Panc1 (cell line): ENCODE measurements around the gene MORN1. TPM values are rescaled to one million over a fixed set of nuclear protein-coding genes. Genes with fewer than 3 reads are reported as not detected.

Experiments used
- ATAC-seq: fragments of 200-7000 bp; cut with Tn5 transposase; 2 replicates; pipeline ENCODE4 v1.9.1; 2020; ENCODE audit warnings: mild to moderate bottlenecking, moderate library complexity
- BruUV-seq: library from RNA; stranded (reverse); fragments of 400-500 nt; replicated peaks from 2 replicates; lab custom pipeline; 2021; lab: Mats Ljungman, UMichigan
- CTCF ChIA-PET: fragments of 300-600 bp; sonication (Branson Sonifier 250); formaldehyde crosslinking; loops from one replicate; lab custom pipeline; 2022; ENCODE audit warnings: antibody characterized with exemption; lab: Charles Lee
- POLR2A ChIA-PET: fragments of 300-600 bp; sonication (Branson Sonifier 250); formaldehyde crosslinking; loops from one replicate; lab custom pipeline; 2022; ENCODE audit warnings: antibody characterized with exemption; lab: Charles Lee
- DNase-seq: peaks from one replicate; pipeline ENCODE4 v3.0.0-alpha.2; 2010; ENCODE audit warnings: low read depth, low spot score
- H3K27ac ChIP-seq: 2 replicates; pipeline ENCODE4 v1.5.1; 2011; ENCODE audit warnings: mild to moderate bottlenecking, low read length, inconsistent platforms
- H3K27me3 ChIP-seq: fragments of 200-500 bp; sonication (Bioruptor generic); 2 replicates; pipeline ENCODE4 v1.6.0; 2014; ENCODE audit warnings: low read length, inconsistent platforms; ENCODE audit not compliant: control insufficient read depth, insufficient read depth
- H3K36me3 ChIP-seq: fragments of 200-500 bp; sonication (Bioruptor generic); 2 replicates; pipeline ENCODE4 v1.5.1; 2014; ENCODE audit warnings: inconsistent platforms, mild to moderate bottlenecking, low read length, moderate library complexity; ENCODE audit not compliant: control insufficient read depth, insufficient read depth
- H3K4me1 ChIP-seq: 2 replicates; pipeline ENCODE4 v1.5.1; 2011; ENCODE audit warnings: inconsistent platforms, mild to moderate bottlenecking, low read length, moderate library complexity; ENCODE audit not compliant: control insufficient read depth, insufficient read depth
- H3K4me3 ChIP-seq, 2 experiments: 2 replicates each; pipeline ENCODE4 v1.5.1; 2011 to 2012; ENCODE audit warnings: low read depth in 2 of 2, low read length in 2 of 2, mild to moderate bottlenecking in 2 of 2, inconsistent platforms in 1 of 2, moderate library complexity in 1 of 2
- H3K9me3 ChIP-seq: fragments of 200-500 bp; sonication (Bioruptor generic); 2 replicates; pipeline ENCODE4 v1.5.1; 2014; ENCODE audit warnings: low read depth, mild to moderate bottlenecking, inconsistent platforms, low read length, moderate library complexity; ENCODE audit not compliant: control insufficient read depth, insufficient read depth
- POLR2AphosphoS5 ChIP-seq: IDR thresholded peaks from 2 replicates; pipeline ENCODE4 v1.6.1; 2012; ENCODE audit warnings: mild to moderate bottlenecking, low read depth, low read length, moderate library complexity
- SIN3A ChIP-seq: IDR thresholded peaks from 2 replicates; pipeline ENCODE4 v1.6.1; 2012; ENCODE audit warnings: low read depth, mild to moderate bottlenecking, low read length, moderate library complexity, borderline replicate concordance; ENCODE audit not compliant: insufficient read depth
- TCF7L2 ChIP-seq: IDR thresholded peaks from 2 replicates; pipeline ENCODE4 v1.6.1; 2011; ENCODE audit warnings: mild to moderate bottlenecking, low read depth, low read length, inconsistent platforms
- in situ Hi-C: cut with HindIII; loops from 2 replicates; pipeline ENCODE4 v1.10.0; 2016; ENCODE audit warnings: low sequenced_read_pairs, low pct_unique_long_range_greater_than_20kb
- intact Hi-C: fragments of 100-400 bp; cut with micrococcal nuclease; formaldehyde crosslinking; loops from one replicate; pipeline ENCODE4 v1.10.0; 2022; ENCODE audit not compliant: unreplicated experiment
- total RNA-seq: library from RNA; stranded (reverse); gene quantifications from one replicate; pipeline ENCODE4 v1.2.1, GENCODE V29; 2021; ENCODE audit not compliant: unreplicated experiment
- TF ChIP-seq, protein P1 (sequence below): fragments of 450-650 bp; IDR thresholded peaks from 2 replicates; pipeline ENCODE4 v1.5.1; 2017; ENCODE audit warnings: mild to moderate bottlenecking
- TF ChIP-seq, protein P2 (sequence below), 2 experiments: IDR thresholded peaks; 2 replicates each; pipeline ENCODE4 v1.6.1; 2011 to 2012; ENCODE audit warnings: low read depth in 2 of 2, control low read depth in 1 of 2, low read length in 1 of 2, mild to moderate bottlenecking in 1 of 2, moderate library complexity in 1 of 2; ENCODE audit not compliant: insufficient read depth in 1 of 2

The MORN1 gene
- total RNA-seq, 1 experiment from 2014 or later: 21.3 TPM

DNA sequence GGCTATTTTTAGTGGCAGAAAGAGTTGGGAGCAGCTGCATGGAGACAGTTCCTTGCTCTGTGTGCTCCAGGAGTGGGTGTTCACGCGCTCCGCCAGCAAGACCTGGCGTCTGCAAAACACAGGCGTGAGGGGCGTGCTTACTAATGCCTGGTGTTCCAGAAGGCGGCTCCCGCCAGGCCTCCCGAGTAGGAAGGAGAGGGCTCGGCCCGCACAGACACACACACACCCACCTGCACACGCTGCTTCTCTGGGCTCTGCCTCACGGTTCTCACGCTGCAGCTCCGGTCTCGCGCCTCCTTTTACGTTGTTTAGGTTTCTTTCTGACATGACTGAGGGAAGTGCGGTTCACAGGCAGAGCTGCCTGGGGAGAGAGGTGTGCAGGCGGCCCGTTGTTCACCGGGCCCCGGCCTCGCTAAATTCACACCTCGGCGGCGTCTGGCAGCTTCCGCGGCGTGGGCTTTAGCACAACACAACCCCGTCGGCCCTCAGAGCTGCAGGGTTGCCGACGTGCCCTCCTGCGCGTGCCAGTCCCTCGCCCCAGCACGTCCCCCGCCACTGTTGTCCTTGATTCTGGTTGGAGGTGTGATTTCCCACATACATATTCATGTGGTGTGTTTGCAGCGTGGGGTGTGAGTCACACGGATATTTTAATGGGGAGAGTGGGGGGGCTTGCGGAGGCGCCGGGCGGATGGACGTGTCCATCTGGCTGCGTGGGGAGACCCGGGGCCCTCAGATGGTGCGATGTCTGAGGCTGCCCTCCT is 86.3 kb downstream of the MORN1 start:
- no TSS peak for BruUV-seq
- TF ChIP-seq, protein P1, sequence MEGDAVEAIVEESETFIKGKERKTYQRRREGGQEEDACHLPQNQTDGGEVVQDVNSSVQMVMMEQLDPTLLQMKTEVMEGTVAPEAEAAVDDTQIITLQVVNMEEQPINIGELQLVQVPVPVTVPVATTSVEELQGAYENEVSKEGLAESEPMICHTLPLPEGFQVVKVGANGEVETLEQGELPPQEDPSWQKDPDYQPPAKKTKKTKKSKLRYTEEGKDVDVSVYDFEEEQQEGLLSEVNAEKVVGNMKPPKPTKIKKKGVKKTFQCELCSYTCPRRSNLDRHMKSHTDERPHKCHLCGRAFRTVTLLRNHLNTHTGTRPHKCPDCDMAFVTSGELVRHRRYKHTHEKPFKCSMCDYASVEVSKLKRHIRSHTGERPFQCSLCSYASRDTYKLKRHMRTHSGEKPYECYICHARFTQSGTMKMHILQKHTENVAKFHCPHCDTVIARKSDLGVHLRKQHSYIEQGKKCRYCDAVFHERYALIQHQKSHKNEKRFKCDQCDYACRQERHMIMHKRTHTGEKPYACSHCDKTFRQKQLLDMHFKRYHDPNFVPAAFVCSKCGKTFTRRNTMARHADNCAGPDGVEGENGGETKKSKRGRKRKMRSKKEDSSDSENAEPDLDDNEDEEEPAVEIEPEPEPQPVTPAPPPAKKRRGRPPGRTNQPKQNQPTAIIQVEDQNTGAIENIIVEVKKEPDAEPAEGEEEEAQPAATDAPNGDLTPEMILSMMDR: no peak
- TF ChIP-seq POLR2AphosphoS5 (no peak), SIN3A (no peak), TCF7L2 (no peak)
- TF ChIP-seq, protein P2, sequence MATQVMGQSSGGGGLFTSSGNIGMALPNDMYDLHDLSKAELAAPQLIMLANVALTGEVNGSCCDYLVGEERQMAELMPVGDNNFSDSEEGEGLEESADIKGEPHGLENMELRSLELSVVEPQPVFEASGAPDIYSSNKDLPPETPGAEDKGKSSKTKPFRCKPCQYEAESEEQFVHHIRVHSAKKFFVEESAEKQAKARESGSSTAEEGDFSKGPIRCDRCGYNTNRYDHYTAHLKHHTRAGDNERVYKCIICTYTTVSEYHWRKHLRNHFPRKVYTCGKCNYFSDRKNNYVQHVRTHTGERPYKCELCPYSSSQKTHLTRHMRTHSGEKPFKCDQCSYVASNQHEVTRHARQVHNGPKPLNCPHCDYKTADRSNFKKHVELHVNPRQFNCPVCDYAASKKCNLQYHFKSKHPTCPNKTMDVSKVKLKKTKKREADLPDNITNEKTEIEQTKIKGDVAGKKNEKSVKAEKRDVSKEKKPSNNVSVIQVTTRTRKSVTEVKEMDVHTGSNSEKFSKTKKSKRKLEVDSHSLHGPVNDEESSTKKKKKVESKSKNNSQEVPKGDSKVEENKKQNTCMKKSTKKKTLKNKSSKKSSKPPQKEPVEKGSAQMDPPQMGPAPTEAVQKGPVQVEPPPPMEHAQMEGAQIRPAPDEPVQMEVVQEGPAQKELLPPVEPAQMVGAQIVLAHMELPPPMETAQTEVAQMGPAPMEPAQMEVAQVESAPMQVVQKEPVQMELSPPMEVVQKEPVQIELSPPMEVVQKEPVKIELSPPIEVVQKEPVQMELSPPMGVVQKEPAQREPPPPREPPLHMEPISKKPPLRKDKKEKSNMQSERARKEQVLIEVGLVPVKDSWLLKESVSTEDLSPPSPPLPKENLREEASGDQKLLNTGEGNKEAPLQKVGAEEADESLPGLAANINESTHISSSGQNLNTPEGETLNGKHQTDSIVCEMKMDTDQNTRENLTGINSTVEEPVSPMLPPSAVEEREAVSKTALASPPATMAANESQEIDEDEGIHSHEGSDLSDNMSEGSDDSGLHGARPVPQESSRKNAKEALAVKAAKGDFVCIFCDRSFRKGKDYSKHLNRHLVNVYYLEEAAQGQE (IDR thresholded peaks at IDR 0.05; ENCODE audit: insufficient read depth in 1 of 2, low read depth in 2 of 2, low read length in 1 of 2): no peak
- Histone ChIP-seq H3K27me3 (no peaks in the 10 kb centered on the region), H3K27ac (no peak overlapping the region), H3K4me3 (no peak overlapping the region), H3K4me1 (peaks cover 7% of the 10 kb centered on the region), H3K36me3 (no peaks in the 10 kb centered on the region; the same call in none of the 2 replicates), H3K9me3 (no peaks in the 10 kb centered on the region)
- intact Hi-C loops: no loop called here
- ChIA-PET POLR2A (no interaction called here), CTCF (no interaction called here)
- no peak for ATAC-seq
- DNase-seq: no peak
- in situ Hi-C loops: no loop called here

DNA sequence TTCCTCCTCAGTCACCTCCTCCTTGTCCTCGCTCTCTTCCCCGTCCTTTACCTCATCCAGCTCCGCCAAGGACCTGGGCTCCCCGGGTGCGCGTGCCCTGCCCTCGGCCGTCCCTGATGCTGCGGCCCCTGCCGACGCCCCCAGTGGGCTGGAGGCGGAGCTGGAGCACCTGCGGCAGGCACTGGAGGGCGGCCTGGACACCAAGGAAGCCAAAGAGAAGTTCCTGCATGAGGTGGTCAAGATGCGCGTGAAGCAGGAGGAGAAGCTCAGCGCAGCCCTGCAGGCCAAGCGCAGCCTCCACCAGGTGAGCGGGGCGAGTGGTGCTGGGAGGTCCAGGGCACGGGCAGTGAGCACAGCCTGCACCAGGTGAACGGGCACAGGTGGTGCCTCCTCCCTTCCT is 87.1 kb downstream of the MORN1 start:
- ChIA-PET CTCF (no interaction called here), POLR2A (no interaction called here)
- no TSS peak for BruUV-seq
- TF ChIP-seq TCF7L2 (no peak), POLR2AphosphoS5 (no peak), SIN3A (no peak)
- TF ChIP-seq, protein P2 (IDR thresholded peaks at IDR 0.05; ENCODE audit: insufficient read depth in 1 of 2, low read depth in 2 of 2, low read length in 1 of 2): no peak
- TF ChIP-seq, protein P1: no peak
- DNase-seq (no peak), ATAC-seq (no peak)
- no peak overlapping the region for H3K4me3 ChIP-seq
- in situ Hi-C loops: no loop called here
- H3K9me3 ChIP-seq: no peaks in the 10 kb centered on the region
- H3K27me3 ChIP-seq: no peaks in the 10 kb centered on the region
- no peaks in the 10 kb centered on the region; the same call in none of the 2 replicates for H3K36me3 ChIP-seq
- H3K4me1 ChIP-seq: peaks cover 3% of the 10 kb centered on the region; the same call in 1 of the 2 replicates
- intact Hi-C loops: no loop called here
- no peak overlapping the region for H3K27ac ChIP-seq
